OCI-LY3 (cell line): Measurements from ENCODE around the gene B4GALT2.

Experiments
- EZH2phosphoT487 ChIP-seq: fragments of 200-600 bp; shearing (Covaris generic); IDR thresholded peaks from 2 replicates; pipeline ENCODE4 v1.6.1; 2018; ENCODE audit warnings: antibody characterized with exemption, mixed run types, low read depth
- TF ChIP-seq, protein P1 (sequence below): fragments of 200-600, 300-600 bp; sonication (generic); IDR thresholded peaks from 2 replicates; pipeline ENCODE4 v1.5.1; 2014; ENCODE audit warnings: antibody characterized with exemption, low read length, low read depth

DNA sequence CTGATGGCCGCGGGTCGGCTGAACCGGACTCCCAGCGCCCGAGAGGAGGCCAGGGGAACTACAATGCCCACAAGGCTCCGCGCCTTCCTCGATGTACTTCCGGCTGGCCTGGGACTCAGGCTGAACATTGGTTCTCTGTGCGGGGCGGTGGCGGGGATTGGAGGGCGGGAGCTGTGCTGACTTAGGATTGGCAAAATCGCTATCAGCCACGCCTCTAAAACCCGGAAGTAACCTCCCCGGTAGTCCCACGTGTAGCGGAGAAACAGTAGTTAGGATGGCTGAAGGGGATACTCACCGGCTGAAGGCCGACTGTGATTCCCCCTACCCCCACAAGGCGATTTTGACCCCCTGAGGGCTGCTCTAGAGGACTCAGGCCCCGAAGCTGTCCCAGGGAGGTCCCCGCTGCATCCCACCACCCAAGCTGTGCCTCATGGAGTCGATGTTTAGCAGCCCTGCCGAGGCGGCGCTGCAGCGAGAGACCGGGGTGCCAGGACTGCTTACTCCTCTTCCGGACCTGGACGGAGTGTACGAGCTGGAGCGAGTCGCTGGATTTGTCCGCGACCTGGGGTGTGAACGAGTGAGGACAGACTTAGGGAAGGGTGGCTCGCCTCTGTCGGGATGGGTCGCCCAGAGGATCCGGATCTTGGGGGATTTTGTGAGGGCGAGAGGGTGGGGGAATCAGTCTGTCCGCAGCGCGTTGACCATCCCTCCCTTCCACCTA, 9.1 kb upstream of the B4GALT2 start, which contains the start of gene DPH2:
- TF ChIP-seq EZH2phosphoT487 = no peak
- TF ChIP-seq, protein P1, sequence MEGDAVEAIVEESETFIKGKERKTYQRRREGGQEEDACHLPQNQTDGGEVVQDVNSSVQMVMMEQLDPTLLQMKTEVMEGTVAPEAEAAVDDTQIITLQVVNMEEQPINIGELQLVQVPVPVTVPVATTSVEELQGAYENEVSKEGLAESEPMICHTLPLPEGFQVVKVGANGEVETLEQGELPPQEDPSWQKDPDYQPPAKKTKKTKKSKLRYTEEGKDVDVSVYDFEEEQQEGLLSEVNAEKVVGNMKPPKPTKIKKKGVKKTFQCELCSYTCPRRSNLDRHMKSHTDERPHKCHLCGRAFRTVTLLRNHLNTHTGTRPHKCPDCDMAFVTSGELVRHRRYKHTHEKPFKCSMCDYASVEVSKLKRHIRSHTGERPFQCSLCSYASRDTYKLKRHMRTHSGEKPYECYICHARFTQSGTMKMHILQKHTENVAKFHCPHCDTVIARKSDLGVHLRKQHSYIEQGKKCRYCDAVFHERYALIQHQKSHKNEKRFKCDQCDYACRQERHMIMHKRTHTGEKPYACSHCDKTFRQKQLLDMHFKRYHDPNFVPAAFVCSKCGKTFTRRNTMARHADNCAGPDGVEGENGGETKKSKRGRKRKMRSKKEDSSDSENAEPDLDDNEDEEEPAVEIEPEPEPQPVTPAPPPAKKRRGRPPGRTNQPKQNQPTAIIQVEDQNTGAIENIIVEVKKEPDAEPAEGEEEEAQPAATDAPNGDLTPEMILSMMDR = peak; percentile 14; the same call in 1 of the 2 replicates
